ENCODE results near the gene GJC3. TPM values are rescaled to one million over a fixed set of nuclear protein-coding genes. Genes with fewer than 3 reads are reported as not detected.

GJC3 gene
- total and polyA plus RNA-seq, 2 of the 13 experiments (the other 11 are each of a cell fraction or from before 2014, with no cell fraction given), result 0.75 to 1.4 TPM

- TF ChIP-seq ZBTB33 (CRISPR knock-in tag; IDR thresholded peaks at IDR 0.05) (no peak), SSRP1 (CRISPR knock-in tag; IDR thresholded peaks at IDR 0.05) (0 out of 2 replicates have a peak, but pooled peaks have one; percentile 64), RFXANK (CRISPR knock-in tag; IDR thresholded peaks at IDR 0.05) (no peak), RFXAP (CRISPR knock-in tag; IDR thresholded peaks at IDR 0.05; ENCODE audit: borderline replicate concordance) (no peak; the same call in 1 of the 2 replicates), ZFP90 (CRISPR knock-in tag; IDR thresholded peaks at IDR 0.05; ENCODE audit: borderline replicate concordance) (0 out of 2 replicates have a peak, but pooled peaks have one; percentile 30), ZMYM3 (CRISPR knock-in tag; IDR thresholded peaks at IDR 0.05) (no peak), SETDB1 (CRISPR knock-in tag; IDR thresholded peaks at IDR 0.05; ENCODE audit: borderline replicate concordance) (no peak), NFE2 (CRISPR knock-in tag; IDR thresholded peaks at IDR 0.05) (no peak), ZNF839 (CRISPR knock-in tag; IDR thresholded peaks at IDR 0.05; ENCODE audit: borderline replicate concordance) (no peak), ZNF777 (CRISPR knock-in tag; IDR thresholded peaks at IDR 0.05) (no peak), ZFP91 (CRISPR knock-in tag; IDR thresholded peaks at IDR 0.05; ENCODE audit: borderline replicate concordance) (no peak; the same call in 1 of the 2 replicates), ZNF652 (CRISPR knock-in tag; IDR thresholded peaks at IDR 0.05; ENCODE audit: borderline replicate concordance, low read depth) (no peak; the same call in 1 of the 2 replicates), ZNF747 (CRISPR knock-in tag; IDR thresholded peaks at IDR 0.05; ENCODE audit: borderline replicate concordance) (no peak)
- TF ChIP-seq, protein P1, sequence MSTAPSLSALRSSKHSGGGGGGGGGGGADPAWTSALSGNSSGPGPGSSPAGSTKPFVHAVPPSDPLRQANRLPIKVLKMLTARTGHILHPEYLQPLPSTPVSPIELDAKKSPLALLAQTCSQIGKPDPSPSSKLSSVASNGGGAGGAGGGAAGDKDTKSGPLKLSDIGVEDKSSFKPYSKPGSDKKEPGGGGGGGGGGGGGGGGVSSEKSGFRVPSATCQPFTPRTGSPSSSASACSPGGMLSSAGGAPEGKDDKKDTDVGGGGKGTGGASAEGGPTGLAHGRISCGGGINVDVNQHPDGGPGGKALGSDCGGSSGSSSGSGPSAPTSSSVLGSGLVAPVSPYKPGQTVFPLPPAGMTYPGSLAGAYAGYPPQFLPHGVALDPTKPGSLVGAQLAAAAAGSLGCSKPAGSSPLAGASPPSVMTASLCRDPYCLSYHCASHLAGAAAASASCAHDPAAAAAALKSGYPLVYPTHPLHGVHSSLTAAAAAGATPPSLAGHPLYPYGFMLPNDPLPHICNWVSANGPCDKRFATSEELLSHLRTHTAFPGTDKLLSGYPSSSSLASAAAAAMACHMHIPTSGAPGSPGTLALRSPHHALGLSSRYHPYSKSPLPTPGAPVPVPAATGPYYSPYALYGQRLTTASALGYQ (CRISPR knock-in tag; IDR thresholded peaks at IDR 0.05), result no peak
- TF ChIP-seq, protein P2, sequence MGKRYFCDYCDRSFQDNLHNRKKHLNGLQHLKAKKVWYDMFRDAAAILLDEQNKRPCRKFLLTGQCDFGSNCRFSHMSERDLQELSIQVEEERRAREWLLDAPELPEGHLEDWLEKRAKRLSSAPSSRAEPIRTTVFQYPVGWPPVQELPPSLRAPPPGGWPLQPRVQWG (CRISPR knock-in tag; IDR thresholded peaks at IDR 0.05; ENCODE audit: borderline replicate concordance, low read depth), result no peak
- TF ChIP-seq, protein P3, sequence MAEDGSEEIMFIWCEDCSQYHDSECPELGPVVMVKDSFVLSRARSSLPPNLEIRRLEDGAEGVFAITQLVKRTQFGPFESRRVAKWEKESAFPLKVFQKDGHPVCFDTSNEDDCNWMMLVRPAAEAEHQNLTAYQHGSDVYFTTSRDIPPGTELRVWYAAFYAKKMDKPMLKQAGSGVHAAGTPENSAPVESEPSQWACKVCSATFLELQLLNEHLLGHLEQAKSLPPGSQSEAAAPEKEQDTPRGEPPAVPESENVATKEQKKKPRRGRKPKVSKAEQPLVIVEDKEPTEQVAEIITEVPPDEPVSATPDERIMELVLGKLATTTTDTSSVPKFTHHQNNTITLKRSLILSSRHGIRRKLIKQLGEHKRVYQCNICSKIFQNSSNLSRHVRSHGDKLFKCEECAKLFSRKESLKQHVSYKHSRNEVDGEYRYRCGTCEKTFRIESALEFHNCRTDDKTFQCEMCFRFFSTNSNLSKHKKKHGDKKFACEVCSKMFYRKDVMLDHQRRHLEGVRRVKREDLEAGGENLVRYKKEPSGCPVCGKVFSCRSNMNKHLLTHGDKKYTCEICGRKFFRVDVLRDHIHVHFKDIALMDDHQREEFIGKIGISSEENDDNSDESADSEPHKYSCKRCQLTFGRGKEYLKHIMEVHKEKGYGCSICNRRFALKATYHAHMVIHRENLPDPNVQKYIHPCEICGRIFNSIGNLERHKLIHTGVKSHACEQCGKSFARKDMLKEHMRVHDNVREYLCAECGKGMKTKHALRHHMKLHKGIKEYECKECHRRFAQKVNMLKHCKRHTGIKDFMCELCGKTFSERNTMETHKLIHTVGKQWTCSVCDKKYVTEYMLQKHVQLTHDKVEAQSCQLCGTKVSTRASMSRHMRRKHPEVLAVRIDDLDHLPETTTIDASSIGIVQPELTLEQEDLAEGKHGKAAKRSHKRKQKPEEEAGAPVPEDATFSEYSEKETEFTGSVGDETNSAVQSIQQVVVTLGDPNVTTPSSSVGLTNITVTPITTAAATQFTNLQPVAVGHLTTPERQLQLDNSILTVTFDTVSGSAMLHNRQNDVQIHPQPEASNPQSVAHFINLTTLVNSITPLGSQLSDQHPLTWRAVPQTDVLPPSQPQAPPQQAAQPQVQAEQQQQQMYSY (CRISPR knock-in tag; IDR thresholded peaks at IDR 0.05), result no peak
Observed at GRCh38 chr7:99975782-99976521, 46.5 kb upstream of the GJC3 start, which contains the start of gene AZGP1 (continued).

Measured in HepG2 (cell line).